Activated CD4-positive, alpha-beta T cell treated with anti-CD3 and anti-CD28 coated beads, Interleukin-10, Interleukin-2, amounts not matched to agents 100 ng/mL and 50 ng/mL, durations not matched to agents 16 hours and 8 hours (primary cell): ENCODE results near the gene CCNB1.
"Not testable (repeated sequence)": the region's sequence is repeated elsewhere in the genome, so short reads cannot be mapped to it uniquely, and the experiment has no call there.

Source experiments
- DNase-seq: peaks from one replicate; pipeline ENCODE4 v3.0.0-alpha.2; 2020

Gene CCNB1

GRCh38 chr5:69166686-69167492 is at the start of gene CCNB1:
Gene CCNB1 (plus strand): TSS chr5:69167150. CDS start chr5:69167263, 113 bp downstream.
- peak; percentile 99 for DNase-seq

- no peak for DNase-seq
Observed at GRCh38 chr5:69129413-69129812, 37.5 kb upstream of the CCNB1 start.

GRCh38 chr5:69130241-69130640 is 36.7 kb upstream of the CCNB1 start:
- DNase-seq, result no peak

- DNase-seq, result no peak
Observed at GRCh38 chr5:69131304-69131703, 35.6 kb upstream of the CCNB1 start.

- DNase-seq, result no peak
Observed at GRCh38 chr5:69134126-69134525, 32.8 kb upstream of the CCNB1 start.

- DNase-seq, result no peak
Observed at GRCh38 chr5:69136293-69136692, 30.7 kb upstream of the CCNB1 start.

- not testable (repeated sequence) for DNase-seq
Observed at GRCh38 chr5:69137208-69137607, 29.7 kb upstream of the CCNB1 start.

- no peak for DNase-seq
Observed at GRCh38 chr5:69137807-69138206, 29.1 kb upstream of the CCNB1 start.

- DNase-seq, result no peak
Observed at GRCh38 chr5:69138766-69139165, 28.2 kb upstream of the CCNB1 start.

- DNase-seq, result not testable (repeated sequence)
Observed at GRCh38 chr5:69140239-69140638, 26.7 kb upstream of the CCNB1 start.

GRCh38 chr5:69140827-69141226 is 26.1 kb upstream of the CCNB1 start:
- no peak for DNase-seq

GRCh38 chr5:69148576-69148975 is 18.4 kb upstream of the CCNB1 start:
- not testable (repeated sequence) for DNase-seq

GRCh38 chr5:69148981-69149675 is 17.8 kb upstream of the CCNB1 start:
- no peak for DNase-seq

GRCh38 chr5:69149676-69150010 is 17.3 kb upstream of the CCNB1 start:
- no peak for DNase-seq

- no peak for DNase-seq
Observed at GRCh38 chr5:69152731-69153130, 14.2 kb upstream of the CCNB1 start.

- DNase-seq, result no peak
Observed at GRCh38 chr5:69156456-69156855, 10.5 kb upstream of the CCNB1 start.

GRCh38 chr5:69158039-69158438 is 8.9 kb upstream of the CCNB1 start:
- no peak for DNase-seq

- no peak for DNase-seq
Observed at GRCh38 chr5:69160651-69161050, 6.3 kb upstream of the CCNB1 start.

GRCh38 chr5:69167493-69167855 is 524 bp downstream of the CCNB1 start:
- DNase-seq, result peak; percentile 10

- no peak for DNase-seq
Observed at GRCh38 chr5:69167929-69168328, 979 bp downstream of the CCNB1 start.

- no peak for DNase-seq
Observed at GRCh38 chr5:69170495-69170894, 3.5 kb downstream of the CCNB1 start.

- DNase-seq, result no peak
Observed at GRCh38 chr5:69170969-69171368, 4.0 kb downstream of the CCNB1 start.

- not testable (repeated sequence) for DNase-seq
Observed at GRCh38 chr5:69181659-69182293, 14.8 kb downstream of the CCNB1 start.

GRCh38 chr5:69184621-69185020 is 17.7 kb downstream of the CCNB1 start:
- DNase-seq, result no peak
